HT-29 (cell line): ENCODE results near the gene HBM. TPM values are rescaled to one million over a fixed set of nuclear protein-coding genes. Genes with fewer than 3 reads are reported as not detected.
"Not testable (repeated sequence)": the region's sequence is repeated elsewhere in the genome, so short reads cannot be mapped to it uniquely, and the experiment has no call there.

Experiments
- DNase-seq: peaks from one replicate; pipeline ENCODE4 v3.0.0-alpha.2; 2015; ENCODE audit warnings: low spot score
- total RNA-seq: library from RNA; depleted of rRNA; stranded (reverse); fragments of >200 nt; shearing (Covaris generic); gene quantifications from 2 replicates; pipeline ENCODE4 v1.2.3, GENCODE V29; 2014; rRNA removed

The HBM gene
- not detected in 2 replicates for total RNA-seq

DNA sequence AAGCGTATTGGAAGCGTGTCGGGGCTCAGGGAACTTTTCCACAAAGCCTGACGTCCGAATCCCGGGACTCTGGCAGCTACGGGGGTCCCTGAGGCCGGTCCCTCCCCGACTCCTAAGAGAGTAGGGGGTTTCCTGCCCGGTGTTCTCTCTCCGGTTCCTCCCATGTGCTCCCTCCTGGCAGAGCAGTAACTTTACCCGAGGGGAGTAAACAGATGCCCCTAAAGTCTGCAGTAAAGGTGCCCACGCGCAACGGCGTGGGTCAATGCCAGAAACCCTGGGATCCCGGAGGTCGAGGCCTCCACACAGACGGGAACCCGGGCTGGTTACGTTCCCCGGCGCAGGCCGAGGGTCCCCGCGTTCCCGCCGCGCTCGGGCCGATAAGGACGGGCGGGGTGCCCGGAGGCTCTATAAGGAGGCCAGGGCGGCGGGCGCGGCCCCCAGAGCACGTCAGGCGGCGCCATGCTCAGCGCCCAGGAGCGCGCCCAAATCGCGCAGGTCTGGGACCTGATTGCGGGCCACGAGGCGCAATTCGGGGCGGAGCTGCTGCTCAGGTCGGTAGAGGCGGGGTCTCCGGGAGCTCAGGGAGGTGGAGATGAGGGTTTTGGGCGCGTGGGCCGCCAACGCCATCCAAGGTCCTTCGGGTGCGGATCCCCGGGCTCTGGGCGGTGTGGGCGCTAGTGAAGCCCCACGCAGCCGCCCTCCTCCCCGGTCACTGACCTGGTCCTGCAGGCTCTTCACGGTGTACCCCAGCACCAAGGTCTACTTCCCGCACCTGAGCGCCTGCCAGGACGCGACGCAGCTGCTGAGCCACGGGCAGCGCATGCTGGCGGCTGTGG is at the start of gene HBM:
Gene HBM (plus strand): TSS at position 440 of the 836 bp plus-strand sequence. CDS start 20 bp downstream, at position 460.
- DNase-seq = no peak

DNA sequence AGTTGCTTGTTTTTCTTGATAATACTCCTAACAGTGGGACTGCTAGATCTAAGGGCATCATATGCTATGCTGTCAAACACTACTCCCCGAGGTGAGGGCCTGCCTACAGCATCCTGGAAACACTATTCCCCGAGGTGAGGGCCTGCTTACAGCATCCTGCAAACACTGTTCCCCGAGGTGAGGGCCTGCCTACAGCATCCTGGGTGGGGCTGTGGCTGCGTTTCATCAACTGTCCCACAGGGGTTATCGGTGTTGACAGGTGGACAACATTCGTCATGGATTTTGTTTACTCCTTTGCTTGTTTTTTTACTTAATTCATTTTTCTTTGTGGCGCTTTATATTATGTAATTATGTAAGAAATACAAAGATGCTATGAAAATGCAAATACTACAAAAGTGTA is 49.8 kb upstream of the HBM start:
- DNase-seq = no peak

GRCh38 chr16:117379-118365 is 48.1 kb upstream of the HBM start:
- peak; percentile 87 for DNase-seq

- DNase-seq = no peak
These were observed 46.9 kb upstream of the HBM start for GRCh38 chr16:118857-119256.

- no peak for DNase-seq
These were observed 46.5 kb upstream of the HBM start for GRCh38 chr16:119295-119694.

DNA sequence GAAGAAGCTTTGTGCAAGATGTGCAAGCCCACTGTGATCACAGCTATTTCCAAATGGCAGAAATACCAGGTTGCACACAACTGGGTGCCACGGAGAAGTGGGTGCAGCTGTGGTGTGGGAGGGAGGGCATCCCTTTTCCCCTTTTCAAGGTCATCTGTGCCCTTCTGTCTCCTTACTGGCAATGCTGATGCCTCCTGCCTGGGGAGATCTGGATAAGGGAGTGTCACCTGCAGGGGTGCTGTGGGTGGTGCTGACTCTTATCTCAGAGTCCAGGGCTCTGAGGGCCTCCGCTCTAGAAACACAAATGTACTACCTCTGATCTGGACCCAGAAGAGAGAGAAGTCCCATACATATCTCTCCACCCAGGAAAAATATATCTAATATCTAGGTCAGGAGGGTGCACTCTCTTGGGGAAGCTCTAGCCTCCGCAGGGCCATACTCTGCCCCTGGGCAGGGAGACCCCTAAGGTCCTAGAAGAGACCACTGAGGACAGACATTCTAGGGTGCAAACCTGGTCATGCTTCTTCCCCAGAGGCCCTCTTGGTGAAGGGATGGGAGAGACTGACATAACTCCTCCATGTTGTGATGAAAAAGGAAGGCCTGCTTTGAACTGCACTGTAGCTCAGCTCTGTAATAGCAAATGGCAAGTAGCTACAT is 45.8 kb upstream of the HBM start:
- no peak for DNase-seq

GRCh38 chr16:120756-121155 is 45.0 kb upstream of the HBM start:
- no peak for DNase-seq

- DNase-seq = no peak
These were observed 43.4 kb upstream of the HBM start for GRCh38 chr16:122361-122760.

DNA sequence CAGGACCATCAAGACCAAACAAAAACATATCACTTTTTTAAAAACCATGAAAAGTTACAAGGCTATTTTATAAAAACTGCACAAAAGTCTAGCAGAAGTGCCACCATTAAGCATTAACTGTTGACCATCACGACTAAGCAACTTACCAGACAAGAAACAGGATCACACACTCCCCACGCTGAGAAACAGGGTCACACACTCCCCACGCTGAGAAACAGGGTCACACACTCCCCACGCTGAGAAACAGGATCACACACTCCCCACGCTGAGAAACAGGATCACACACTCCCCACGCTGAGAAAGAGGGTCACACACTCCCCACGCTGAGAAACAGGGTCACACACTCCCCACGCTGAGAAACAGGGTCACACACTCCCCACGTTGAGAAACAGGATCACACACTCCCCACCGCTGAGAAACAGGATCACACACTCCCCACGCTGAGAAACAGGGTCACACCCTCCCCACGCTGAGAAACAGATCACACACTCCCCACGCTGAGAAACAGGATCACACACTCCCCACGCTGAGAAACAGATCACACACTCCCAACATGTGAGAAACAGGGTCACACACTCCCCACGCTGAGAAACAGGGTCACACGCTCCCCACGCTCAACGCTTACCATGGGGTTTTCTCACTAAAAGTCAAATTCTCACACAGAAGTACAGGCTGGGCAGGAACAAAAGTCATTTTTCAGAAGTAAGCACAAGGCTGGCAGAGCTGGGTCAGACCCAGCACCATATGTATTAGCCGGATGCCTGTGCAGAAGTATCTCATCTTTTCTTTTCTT is 42.0 kb upstream of the HBM start:
- not testable (repeated sequence) for DNase-seq

GRCh38 chr16:125011-125410 is 40.8 kb upstream of the HBM start:
- DNase-seq = no peak

GRCh38 chr16:129075-129474 is 36.7 kb upstream of the HBM start:
- no peak for DNase-seq

GRCh38 chr16:130533-131173 is 35.1 kb upstream of the HBM start:
- no peak for DNase-seq

GRCh38 chr16:132120-132519 is 33.7 kb upstream of the HBM start:
- no peak for DNase-seq

GRCh38 chr16:133716-134115 is 32.1 kb upstream of the HBM start:
- no peak for DNase-seq

DNA sequence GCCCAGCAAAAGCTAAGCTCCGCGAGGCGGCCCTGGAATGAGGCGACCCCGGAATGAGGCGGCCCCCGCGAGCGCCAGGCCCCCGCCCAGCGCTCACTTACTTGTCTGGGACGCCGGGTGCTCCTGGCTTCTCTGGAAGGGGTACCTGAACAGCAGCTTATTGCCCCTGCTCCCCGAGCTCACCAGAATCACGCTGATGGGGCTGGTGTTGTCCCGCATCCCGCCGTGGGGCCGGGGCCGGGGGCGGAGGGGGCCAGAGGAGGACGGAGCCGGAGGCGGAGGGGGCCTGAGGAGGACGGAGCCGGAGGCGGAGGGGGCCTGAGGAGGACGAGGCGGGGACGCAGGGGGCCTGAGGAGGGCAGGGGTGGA is 27.7 kb upstream of the HBM start:
- no peak for DNase-seq

GRCh38 chr16:140175-140857 is 25.5 kb upstream of the HBM start:
- no peak for DNase-seq

DNA sequence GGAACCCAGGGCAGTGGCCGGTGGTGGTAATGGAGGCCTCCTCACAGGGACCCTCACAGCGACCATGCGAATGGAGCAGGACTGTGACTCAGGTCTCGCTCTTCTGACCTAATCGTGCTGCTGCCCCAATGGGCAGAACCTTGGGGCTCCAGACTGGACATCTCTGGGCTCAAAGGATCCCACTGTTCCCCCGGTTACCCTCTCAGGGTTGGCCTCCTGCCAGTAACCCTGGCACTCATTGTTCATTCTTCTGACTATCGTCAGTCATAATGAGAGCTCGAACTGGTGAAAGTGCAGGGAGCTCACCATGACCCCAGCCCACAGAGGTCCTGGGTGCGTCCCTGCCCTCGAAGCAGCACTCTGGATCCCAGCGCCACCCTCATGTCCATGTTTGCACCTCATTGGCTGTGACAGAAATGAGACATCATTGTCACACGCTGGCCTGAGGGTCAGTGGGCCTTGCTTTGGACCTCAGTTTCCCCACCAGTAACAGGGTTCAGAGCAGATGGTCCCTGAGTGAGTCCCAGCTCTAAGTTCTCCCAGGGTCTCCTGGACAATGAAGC is 23.3 kb upstream of the HBM start:
- no peak for DNase-seq

- no peak for DNase-seq
These were observed 22.7 kb upstream of the HBM start for GRCh38 chr16:143047-143446.

DNA sequence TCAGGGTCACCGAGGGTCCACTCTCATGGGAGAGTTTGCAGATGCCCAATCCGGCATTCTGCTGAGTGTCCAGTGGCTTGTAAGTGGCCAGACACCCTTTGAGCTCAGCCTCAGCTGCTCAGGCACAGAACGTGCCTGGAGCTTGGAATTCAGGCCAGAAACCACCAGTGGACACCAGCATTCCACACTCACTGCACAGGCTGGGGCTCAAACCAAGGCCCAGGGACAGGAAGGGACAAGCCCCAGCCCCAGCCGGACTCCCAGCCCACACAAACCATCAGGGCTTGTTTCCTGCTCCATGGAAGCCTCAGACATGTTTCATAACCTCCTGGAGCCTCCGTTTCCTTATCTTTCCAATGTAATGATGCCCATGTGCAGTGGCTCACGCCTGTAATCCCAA is 22.3 kb upstream of the HBM start:
- no peak for DNase-seq

DNA sequence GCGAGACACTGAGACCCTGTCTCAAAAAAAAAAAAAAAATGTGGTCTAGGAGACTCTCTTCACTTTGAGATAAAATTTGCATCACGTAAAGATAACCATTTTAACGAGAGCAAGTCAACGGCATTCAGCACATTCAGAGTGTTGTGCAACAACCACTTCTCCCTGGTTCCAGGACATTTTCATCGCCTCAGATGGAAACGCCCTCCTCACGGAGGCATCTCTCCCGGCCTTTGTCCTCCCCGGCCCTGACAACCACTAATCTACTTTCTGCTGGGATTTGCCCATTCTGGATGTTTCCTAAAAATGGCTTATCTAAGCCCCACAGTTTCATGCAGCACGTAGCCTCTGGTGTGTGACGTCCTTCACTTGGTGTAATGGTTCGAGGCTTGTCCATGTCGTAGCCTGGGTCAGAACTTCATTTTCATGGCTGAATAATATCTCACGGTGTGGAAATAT is 21.0 kb upstream of the HBM start:
- DNase-seq = no peak
